Gastroesophageal sphincter (tissue), 3 donors: ENCODE results near the gene CCDC33.

Experiments
- POLR2A ChIP-seq, 2 donors: fragments of 450-650 bp; IDR thresholded peaks; one replicate each; pipeline ENCODE4 v1.6.1; 2017; ENCODE audit warnings: antibody characterized with exemption in 2 of 2, mild to moderate bottlenecking in 2 of 2, moderate library complexity in 1 of 2
- TF ChIP-seq, protein P1 (sequence below), 4 experiments: fragments of 200-600 bp in 2 of 4; fragments of 450-650 bp in 2 of 4; sonication (generic) in 1 of 4; IDR thresholded peaks; one replicate each; pipeline ENCODE4 v1.5.1; 2017 to 2019; ENCODE audit warnings: antibody characterized with exemption in 4 of 4, mild to moderate bottlenecking in 2 of 4, moderate library complexity in 2 of 4

DNA sequence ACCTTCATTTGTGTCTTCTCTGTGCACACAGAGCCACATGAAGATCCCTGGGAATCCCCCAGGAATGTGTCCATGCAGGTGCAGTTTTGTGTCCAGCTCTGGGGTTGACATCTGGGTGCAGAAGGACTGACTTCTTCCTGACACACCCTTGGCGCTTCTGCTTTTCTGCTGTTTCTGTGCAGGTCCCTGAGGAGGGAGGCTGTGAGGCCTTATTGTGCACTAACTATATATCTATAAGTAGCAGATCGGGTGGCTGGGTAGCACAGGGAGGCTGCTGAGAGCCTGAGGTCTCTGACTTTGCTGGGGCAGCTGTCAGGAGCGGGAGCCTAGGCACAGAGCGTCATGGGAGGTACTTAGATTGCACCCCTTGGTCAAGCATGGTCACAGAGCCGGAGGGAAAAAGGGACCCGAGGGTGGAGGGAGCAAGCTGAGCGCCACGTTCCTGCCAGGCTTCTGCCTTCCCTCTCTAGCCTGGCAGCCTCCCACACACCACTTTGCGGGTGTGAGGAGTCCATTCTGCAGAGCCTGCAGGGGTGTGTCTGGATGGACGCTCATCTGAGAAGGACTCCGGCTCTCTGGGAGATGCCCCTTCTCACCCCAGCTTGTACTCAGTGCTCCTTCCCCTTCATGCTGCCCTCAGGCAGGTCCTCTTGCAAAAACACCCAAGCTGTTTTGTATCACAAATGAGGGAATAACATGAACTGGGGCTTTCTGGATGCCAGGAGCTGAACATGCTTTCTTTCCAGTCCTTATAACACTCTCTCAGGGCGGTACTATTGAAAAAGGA, 23.9 kb downstream of the CCDC33 start:
- TF ChIP-seq, protein P1, sequence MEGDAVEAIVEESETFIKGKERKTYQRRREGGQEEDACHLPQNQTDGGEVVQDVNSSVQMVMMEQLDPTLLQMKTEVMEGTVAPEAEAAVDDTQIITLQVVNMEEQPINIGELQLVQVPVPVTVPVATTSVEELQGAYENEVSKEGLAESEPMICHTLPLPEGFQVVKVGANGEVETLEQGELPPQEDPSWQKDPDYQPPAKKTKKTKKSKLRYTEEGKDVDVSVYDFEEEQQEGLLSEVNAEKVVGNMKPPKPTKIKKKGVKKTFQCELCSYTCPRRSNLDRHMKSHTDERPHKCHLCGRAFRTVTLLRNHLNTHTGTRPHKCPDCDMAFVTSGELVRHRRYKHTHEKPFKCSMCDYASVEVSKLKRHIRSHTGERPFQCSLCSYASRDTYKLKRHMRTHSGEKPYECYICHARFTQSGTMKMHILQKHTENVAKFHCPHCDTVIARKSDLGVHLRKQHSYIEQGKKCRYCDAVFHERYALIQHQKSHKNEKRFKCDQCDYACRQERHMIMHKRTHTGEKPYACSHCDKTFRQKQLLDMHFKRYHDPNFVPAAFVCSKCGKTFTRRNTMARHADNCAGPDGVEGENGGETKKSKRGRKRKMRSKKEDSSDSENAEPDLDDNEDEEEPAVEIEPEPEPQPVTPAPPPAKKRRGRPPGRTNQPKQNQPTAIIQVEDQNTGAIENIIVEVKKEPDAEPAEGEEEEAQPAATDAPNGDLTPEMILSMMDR (IDR thresholded peaks at IDR 0.05) = no peak
- TF ChIP-seq POLR2A (IDR thresholded peaks at IDR 0.05) = no peak
